GM23338 (cell line): ENCODE results near the gene C1orf52. TPM values are rescaled to one million over a fixed set of nuclear protein-coding genes. Genes with fewer than 3 reads are reported as not detected.

Source experiments
- ATAC-seq: fragments of 200-7000 bp; cut with Tn5 transposase; 3 replicates; pipeline ENCODE4 v1.9.1; 2020
- DNase-seq: peaks from one replicate; pipeline ENCODE4 v3.0.0-alpha.2; 2015; ENCODE audit warnings: low spot score
- H2AFZ ChIP-seq: fragments of 200-600 bp; sonication (generic); 2 replicates; pipeline ENCODE4 v1.8.0; 2016; ENCODE audit warnings: antibody characterized with exemption, mild to moderate bottlenecking, moderate library complexity
- H3F3A ChIP-seq: fragments of 200-600 bp; sonication (generic); replicated peaks from 2 replicates; pipeline ENCODE4 v1.8.0; 2017; ENCODE audit warnings: antibody characterized with exemption, mixed run types, low read depth
- H3K27ac ChIP-seq: fragments of 200-600 bp; sonication (generic); 2 replicates; pipeline ENCODE4 v1.6.1; 2016; ENCODE audit warnings: low read depth
- H3K27me3 ChIP-seq: fragments of 200-600 bp; sonication (generic); 2 replicates; pipeline ENCODE4 v1.8.0; 2016; ENCODE audit warnings: mild to moderate bottlenecking, mixed run types, moderate library complexity; ENCODE audit not compliant: insufficient read depth
- H3K36me3 ChIP-seq: fragments of 200-600 bp; sonication (generic); 2 replicates; pipeline ENCODE4 v1.8.0; 2016; ENCODE audit warnings: mild to moderate bottlenecking; ENCODE audit not compliant: insufficient read depth
- H3K4me1 ChIP-seq: fragments of 200-600 bp; sonication (generic); 2 replicates; pipeline ENCODE4 v1.8.0; 2016; ENCODE audit warnings: mild to moderate bottlenecking, moderate library complexity; ENCODE audit not compliant: insufficient read depth
- H3K4me2 ChIP-seq: fragments of 200-600 bp; sonication (generic); 2 replicates; pipeline ENCODE4 v1.7.1; 2017; ENCODE audit warnings: mixed run types
- H3K4me3 ChIP-seq: fragments of 200-600 bp; sonication (generic); 2 replicates; pipeline ENCODE4 v1.6.1; 2016; ENCODE audit warnings: mixed run types
- H3K79me2 ChIP-seq: fragments of 200-600 bp; sonication (generic); replicated peaks from 2 replicates; pipeline ENCODE4 v1.8.0; 2017; ENCODE audit warnings: mild to moderate bottlenecking; ENCODE audit not compliant: insufficient read depth
- H3K9me2 ChIP-seq: fragments of 200-600 bp; sonication (generic); 2 replicates; pipeline ENCODE4 v1.8.0; 2017; ENCODE audit not compliant: insufficient read depth
- H4K20me1 ChIP-seq: fragments of 200-600 bp; sonication (generic); replicated peaks from 2 replicates; pipeline ENCODE4 v1.8.0; 2017; ENCODE audit warnings: mild to moderate bottlenecking; ENCODE audit not compliant: insufficient read depth
- H3K27ac Mint-ChIP-seq: 2 replicates; pipeline ENCODE4 v1.8.0; 2020; ENCODE audit warnings: inconsistent platforms, mild to moderate bottlenecking, moderate library complexity, mixed read lengths
- H3K27me3 Mint-ChIP-seq: 3 replicates; pipeline ENCODE4 v1.8.0; 2022; ENCODE audit warnings: low read depth, mild to moderate bottlenecking, moderate library complexity, mixed read lengths, inconsistent platforms; ENCODE audit not compliant: insufficient read depth, poor library complexity
- H3K36me3 Mint-ChIP-seq: 3 replicates; pipeline ENCODE4 v1.8.0; 2021; ENCODE audit warnings: low read depth, mild to moderate bottlenecking, inconsistent platforms, moderate library complexity, mixed read lengths
- H3K4me1 Mint-ChIP-seq: 3 replicates; pipeline ENCODE4 v1.8.0; 2020; ENCODE audit warnings: mild to moderate bottlenecking, inconsistent platforms, mixed read lengths
- H3K4me3 Mint-ChIP-seq: 3 replicates; pipeline ENCODE4 v1.8.0; 2021; ENCODE audit warnings: moderate library complexity, mild to moderate bottlenecking, inconsistent platforms, mixed read lengths
- H3K9me3 Mint-ChIP-seq: 3 replicates; pipeline ENCODE4 v1.8.0; 2020; ENCODE audit warnings: moderate library complexity, mild to moderate bottlenecking, inconsistent platforms, mixed read lengths
- EZH2 ChIP-seq: fragments of 200-600 bp; sonication (generic); IDR thresholded peaks from one replicate; pipeline ENCODE4 v1.8.0; 2017; ENCODE audit warnings: antibody characterized with exemption, mild to moderate bottlenecking, low read depth; ENCODE audit not compliant: unreplicated experiment
- EZH2phosphoT487 ChIP-seq: fragments of 200-600 bp; sonication (generic); IDR thresholded peaks from one replicate; pipeline ENCODE4 v1.8.1; 2018; ENCODE audit warnings: antibody characterized with exemption; ENCODE audit not compliant: unreplicated experiment
- NANOG ChIP-seq: IDR thresholded peaks from 2 replicates; pipeline ENCODE4 v1.6.1; 2016; ENCODE audit warnings: antibody characterized with exemption, borderline replicate concordance
- STAT1 ChIP-seq: IDR thresholded peaks from one replicate; pipeline ENCODE4 v1.6.1; 2016; ENCODE audit warnings: antibody characterized with exemption; ENCODE audit not compliant: unreplicated experiment
- ZNF114 ChIP-seq: fragments of 250-450 bp; sonication (Bioruptor Pico); IDR thresholded peaks from 2 replicates; pipeline ENCODE4 v1.5.0; 2020; ENCODE audit warnings: mild to moderate bottlenecking, moderate library complexity
- ZNF331 ChIP-seq: fragments of 250-450 bp; sonication (Bioruptor Pico); IDR thresholded peaks from 2 replicates; pipeline ENCODE4 v1.5.0; 2020; ENCODE audit warnings: low read depth, mild to moderate bottlenecking, moderate library complexity
- polyA plus RNA-seq: library from polyadenylated mRNA; unstranded; fragments of >200 nt; fragmentation: Nextera tagmentation; extraction: Ambion mirVana; gene quantifications from 2 replicates; pipeline ENCODE4 v1.2.1, GENCODE V29; 2016
- total RNA-seq: library from RNA; depleted of rRNA; stranded (reverse); fragments of >200 nt; shearing (Covaris generic); gene quantifications from 2 replicates; pipeline ENCODE4 v1.2.3, GENCODE V29; 2014
- TF ChIP-seq, protein P1 (sequence below), 2 experiments: fragments of 200-600 bp in 1 of 2; sonication (generic) in 1 of 2; conservative IDR thresholded peaks; 2 replicates each; pipeline versions ENCODE4 v1.5.1 to v1.6.1; 2016 to 2017; ENCODE audit warnings: antibody characterized with exemption in 2 of 2, low read depth in 2 of 2, mild to moderate bottlenecking in 2 of 2, moderate library complexity in 1 of 2
- TF ChIP-seq, protein P2 (sequence below): fragments of 250-450 bp; sonication (Bioruptor Pico); IDR thresholded peaks from 2 replicates; pipeline ENCODE4 v1.5.0; 2020; ENCODE audit warnings: mild to moderate bottlenecking, moderate library complexity

The C1orf52 gene
- total and polyA plus RNA-seq, 2 experiments from 2014 or later, result 35.6 to 102 TPM

DNA sequence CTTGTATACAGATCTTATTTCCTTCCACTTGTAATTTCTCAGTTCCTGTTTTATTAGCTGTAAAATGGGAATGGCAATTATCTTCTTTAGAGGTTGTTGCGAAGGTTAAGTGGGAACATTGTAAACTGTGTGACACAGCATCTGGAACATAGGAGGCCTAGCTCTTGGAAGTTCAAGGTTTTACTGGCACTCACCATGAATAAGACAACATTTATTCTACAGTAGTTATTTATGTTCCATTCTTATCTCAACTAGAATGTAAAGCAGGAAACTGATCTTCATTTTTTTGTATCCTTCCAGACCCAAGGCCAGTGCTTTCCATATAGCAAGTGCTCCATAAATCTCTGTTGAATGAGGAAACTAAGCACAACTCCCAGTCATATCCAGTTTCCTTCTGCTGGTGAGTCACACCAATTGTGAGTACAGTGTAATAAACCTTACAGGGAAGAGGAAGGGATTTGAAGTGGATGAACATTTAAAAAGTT, 15.5 kb upstream of the C1orf52 start (continued):
- TF ChIP-seq, protein P1, sequence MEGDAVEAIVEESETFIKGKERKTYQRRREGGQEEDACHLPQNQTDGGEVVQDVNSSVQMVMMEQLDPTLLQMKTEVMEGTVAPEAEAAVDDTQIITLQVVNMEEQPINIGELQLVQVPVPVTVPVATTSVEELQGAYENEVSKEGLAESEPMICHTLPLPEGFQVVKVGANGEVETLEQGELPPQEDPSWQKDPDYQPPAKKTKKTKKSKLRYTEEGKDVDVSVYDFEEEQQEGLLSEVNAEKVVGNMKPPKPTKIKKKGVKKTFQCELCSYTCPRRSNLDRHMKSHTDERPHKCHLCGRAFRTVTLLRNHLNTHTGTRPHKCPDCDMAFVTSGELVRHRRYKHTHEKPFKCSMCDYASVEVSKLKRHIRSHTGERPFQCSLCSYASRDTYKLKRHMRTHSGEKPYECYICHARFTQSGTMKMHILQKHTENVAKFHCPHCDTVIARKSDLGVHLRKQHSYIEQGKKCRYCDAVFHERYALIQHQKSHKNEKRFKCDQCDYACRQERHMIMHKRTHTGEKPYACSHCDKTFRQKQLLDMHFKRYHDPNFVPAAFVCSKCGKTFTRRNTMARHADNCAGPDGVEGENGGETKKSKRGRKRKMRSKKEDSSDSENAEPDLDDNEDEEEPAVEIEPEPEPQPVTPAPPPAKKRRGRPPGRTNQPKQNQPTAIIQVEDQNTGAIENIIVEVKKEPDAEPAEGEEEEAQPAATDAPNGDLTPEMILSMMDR (conservative IDR thresholded peaks at IDR 0.05; ENCODE audit: low read depth in 2 of 2), result no peak
- TF ChIP-seq STAT1, result no peak
- no peak for TF ChIP-seq EZH2
- no peak for TF ChIP-seq NANOG

GRCh38 chr1:85273397-85273796, 13.9 kb upstream of the C1orf52 start:
- peaks cover 6% of the 10 kb centered on the region; the same call in 1 of the 2 replicates for H3F3A ChIP-seq
- peak overlapping the region; percentile 51; the same call in 1 of the 2 replicates for H3K27ac ChIP-seq
- no peak for DNase-seq
- H3K4me3 ChIP-seq, result no peak overlapping the region
- ATAC-seq, result no peak
- peaks cover 55% of the 10 kb centered on the region for H3K79me2 ChIP-seq
- no peaks in the 10 kb centered on the region for H3K9me3 Mint-ChIP-seq
- no peak overlapping the region for H3K27ac Mint-ChIP-seq
- TF ChIP-seq ZNF331 (no peak), EZH2 (no peak)
- H3K36me3 ChIP-seq, result peaks cover 15% of the 10 kb centered on the region
- H3K36me3 Mint-ChIP-seq, result peaks cover 20% of the 10 kb centered on the region
- H3K4me1 ChIP-seq, result peaks cover 7% of the 10 kb centered on the region
- peaks cover 16% of the 10 kb centered on the region; the same call in 1 of the 2 replicates for H4K20me1 ChIP-seq
- no peaks in the 10 kb centered on the region for H3K27me3 ChIP-seq
- H3K27me3 Mint-ChIP-seq, result peaks cover 3% of the 10 kb centered on the region
- H3K9me2 ChIP-seq, result no peaks in the 10 kb centered on the region
- no peak overlapping the region for H2AFZ ChIP-seq
- H3K4me3 Mint-ChIP-seq, result no peak overlapping the region
- peaks cover 20% of the 10 kb centered on the region for H3K4me1 Mint-ChIP-seq
- H3K4me2 ChIP-seq, result no peak overlapping the region

GRCh38 chr1:85268801-85269585, 9.5 kb upstream of the C1orf52 start:
- Mint-ChIP-seq H3K36me3 (peaks cover 37% of the 10 kb centered on the region), H3K4me1 (no peaks in the 10 kb centered on the region), H3K4me3 (no peak overlapping the region), H3K27me3 (no peaks in the 10 kb centered on the region), H3K9me3 (no peaks in the 10 kb centered on the region; the same call in 2 of the 3 replicates), H3K27ac (no peak overlapping the region)
- Histone ChIP-seq H3K27me3 (no peaks in the 10 kb centered on the region), H3K4me2 (no peak overlapping the region), H3K4me3 (no peak overlapping the region), H3F3A (no peaks in the 10 kb centered on the region; the same call in 1 of the 2 replicates), H3K36me3 (peaks cover 35% of the 10 kb centered on the region), H2AFZ (no peak overlapping the region), H3K9me2 (peaks cover 3% of the 10 kb centered on the region; the same call in 1 of the 2 replicates), H3K27ac (no peak overlapping the region), H3K79me2 (peaks cover 36% of the 10 kb centered on the region), H3K4me1 (no peaks in the 10 kb centered on the region), H4K20me1 (peaks cover 9% of the 10 kb centered on the region; the same call in 1 of the 2 replicates)
- DNase-seq, result no peak
- ATAC-seq, result no peak
- TF ChIP-seq EZH2phosphoT487, result no peak
- TF ChIP-seq, protein P2, sequence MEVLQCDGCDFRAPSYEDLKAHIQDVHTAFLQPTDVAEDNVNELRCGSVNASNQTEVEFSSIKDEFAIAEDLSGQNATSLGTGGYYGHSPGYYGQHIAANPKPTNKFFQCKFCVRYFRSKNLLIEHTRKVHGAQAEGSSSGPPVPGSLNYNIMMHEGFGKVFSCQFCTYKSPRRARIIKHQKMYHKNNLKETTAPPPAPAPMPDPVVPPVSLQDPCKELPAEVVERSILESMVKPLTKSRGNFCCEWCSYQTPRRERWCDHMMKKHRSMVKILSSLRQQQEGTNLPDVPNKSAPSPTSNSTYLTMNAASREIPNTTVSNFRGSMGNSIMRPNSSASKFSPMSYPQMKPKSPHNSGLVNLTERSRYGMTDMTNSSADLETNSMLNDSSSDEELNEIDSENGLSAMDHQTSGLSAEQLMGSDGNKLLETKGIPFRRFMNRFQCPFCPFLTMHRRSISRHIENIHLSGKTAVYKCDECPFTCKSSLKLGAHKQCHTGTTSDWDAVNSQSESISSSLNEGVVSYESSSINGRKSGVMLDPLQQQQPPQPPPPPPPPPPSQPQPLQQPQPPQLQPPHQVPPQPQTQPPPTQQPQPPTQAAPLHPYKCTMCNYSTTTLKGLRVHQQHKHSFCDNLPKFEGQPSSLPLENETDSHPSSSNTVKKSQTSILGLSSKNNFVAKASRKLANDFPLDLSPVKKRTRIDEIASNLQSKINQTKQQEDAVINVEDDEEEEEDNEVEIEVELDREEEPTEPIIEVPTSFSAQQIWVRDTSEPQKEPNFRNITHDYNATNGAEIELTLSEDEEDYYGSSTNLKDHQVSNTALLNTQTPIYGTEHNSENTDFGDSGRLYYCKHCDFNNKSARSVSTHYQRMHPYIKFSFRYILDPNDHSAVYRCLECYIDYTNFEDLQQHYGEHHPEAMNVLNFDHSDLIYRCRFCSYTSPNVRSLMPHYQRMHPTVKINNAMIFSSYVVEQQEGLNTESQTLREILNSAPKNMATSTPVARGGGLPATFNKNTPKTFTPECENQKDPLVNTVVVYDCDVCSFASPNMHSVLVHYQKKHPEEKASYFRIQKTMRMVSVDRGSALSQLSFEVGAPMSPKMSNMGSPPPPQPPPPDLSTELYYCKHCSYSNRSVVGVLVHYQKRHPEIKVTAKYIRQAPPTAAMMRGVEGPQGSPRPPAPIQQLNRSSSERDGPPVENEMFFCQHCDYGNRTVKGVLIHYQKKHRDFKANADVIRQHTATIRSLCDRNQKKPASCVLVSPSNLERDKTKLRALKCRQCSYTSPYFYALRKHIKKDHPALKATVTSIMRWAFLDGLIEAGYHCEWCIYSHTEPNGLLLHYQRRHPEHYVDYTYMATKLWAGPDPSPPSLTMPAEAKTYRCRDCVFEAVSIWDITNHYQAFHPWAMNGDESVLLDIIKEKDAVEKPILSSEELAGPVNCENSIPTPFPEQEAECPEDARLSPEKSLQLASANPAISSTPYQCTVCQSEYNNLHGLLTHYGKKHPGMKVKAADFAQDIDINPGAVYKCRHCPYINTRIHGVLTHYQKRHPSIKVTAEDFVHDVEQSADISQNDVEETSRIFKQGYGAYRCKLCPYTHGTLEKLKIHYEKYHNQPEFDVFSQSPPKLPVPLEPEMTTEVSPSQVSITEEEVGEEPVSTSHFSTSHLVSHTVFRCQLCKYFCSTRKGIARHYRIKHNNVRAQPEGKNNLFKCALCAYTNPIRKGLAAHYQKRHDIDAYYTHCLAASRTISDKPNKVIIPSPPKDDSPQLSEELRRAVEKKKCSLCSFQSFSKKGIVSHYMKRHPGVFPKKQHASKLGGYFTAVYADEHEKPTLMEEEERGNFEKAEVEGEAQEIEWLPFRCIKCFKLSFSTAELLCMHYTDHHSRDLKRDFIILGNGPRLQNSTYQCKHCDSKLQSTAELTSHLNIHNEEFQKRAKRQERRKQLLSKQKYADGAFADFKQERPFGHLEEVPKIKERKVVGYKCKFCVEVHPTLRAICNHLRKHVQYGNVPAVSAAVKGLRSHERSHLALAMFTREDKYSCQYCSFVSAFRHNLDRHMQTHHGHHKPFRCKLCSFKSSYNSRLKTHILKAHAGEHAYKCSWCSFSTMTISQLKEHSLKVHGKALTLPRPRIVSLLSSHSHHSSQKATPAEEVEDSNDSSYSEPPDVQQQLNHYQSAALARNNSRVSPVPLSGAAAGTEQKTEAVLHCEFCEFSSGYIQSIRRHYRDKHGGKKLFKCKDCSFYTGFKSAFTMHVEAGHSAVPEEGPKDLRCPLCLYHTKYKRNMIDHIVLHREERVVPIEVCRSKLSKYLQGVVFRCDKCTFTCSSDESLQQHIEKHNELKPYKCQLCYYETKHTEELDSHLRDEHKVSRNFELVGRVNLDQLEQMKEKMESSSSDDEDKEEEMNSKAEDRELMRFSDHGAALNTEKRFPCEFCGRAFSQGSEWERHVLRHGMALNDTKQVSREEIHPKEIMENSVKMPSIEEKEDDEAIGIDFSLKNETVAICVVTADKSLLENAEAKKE (CRISPR knock-in tag), result no peak
- no peak for TF ChIP-seq EZH2
- TF ChIP-seq NANOG, result no peak
- TF ChIP-seq STAT1, result no peak
- TF ChIP-seq ZNF114 (CRISPR knock-in tag), result no peak
